ENCODE data around the gene ARCN1.
"Not testable (repeated sequence)": the region's sequence is repeated elsewhere in the genome, so short reads cannot be mapped to it uniquely, and the experiment has no call there.

ARCN1 gene

DNA sequence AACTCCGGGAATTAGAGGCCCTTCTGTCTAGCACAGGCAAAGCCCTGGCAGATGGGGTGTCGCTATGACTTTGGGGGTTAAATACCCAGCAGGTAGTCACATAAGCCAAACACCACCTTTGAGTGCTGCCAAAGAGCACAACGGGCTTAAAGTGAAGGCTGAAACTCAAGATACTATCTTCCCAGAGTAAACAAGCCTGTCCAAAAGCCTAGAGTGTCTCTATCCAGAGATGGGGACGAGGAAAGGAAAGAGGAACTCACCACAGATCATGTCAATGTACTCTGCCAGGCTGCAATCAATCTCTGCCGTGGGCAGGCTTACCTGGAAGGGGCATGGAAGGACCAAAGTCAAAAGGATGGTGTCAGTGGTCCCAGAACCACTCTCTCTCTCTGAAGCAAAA is 26.7 kb upstream of the ARCN1 start:
- DNase-seq = no peak

DNA sequence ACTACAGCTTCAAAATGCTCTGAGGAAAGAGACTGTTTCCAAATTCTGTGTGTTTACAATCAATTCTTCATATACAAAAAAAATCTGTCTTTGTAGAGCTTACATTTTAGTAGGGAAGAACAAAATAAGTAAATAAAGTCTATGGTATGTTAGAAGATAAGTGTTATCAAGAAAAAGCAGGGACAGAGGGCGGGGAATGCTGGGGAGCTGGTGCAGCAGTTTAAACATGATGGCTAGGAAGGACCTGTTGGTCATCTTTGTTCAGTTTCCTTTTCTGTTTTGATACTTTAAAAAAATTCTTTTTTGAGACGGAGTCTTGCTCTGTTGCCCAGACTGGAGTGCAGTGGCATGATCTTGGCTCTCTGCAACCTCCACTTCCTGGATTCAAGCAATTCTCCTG is 25.1 kb upstream of the ARCN1 start:
- DNase-seq = no peak

GRCh38 chr11:118552341-118552740 is 19.9 kb upstream of the ARCN1 start:
- DNase-seq = no peak

GRCh38 chr11:118560806-118561205 is 11.4 kb upstream of the ARCN1 start:
- no peak for DNase-seq

GRCh38 chr11:118565051-118565450 is 7.2 kb upstream of the ARCN1 start:
- no peak for DNase-seq

- DNase-seq = no peak
These were observed 2.5 kb upstream of the ARCN1 start for GRCh38 chr11:118569670-118570069.

GRCh38 chr11:118570787-118571186 is 1.4 kb upstream of the ARCN1 start:
- DNase-seq = no peak

- not testable (repeated sequence) for DNase-seq
These were observed 528 bp upstream of the ARCN1 start for GRCh38 chr11:118571701-118572060.

DNA sequence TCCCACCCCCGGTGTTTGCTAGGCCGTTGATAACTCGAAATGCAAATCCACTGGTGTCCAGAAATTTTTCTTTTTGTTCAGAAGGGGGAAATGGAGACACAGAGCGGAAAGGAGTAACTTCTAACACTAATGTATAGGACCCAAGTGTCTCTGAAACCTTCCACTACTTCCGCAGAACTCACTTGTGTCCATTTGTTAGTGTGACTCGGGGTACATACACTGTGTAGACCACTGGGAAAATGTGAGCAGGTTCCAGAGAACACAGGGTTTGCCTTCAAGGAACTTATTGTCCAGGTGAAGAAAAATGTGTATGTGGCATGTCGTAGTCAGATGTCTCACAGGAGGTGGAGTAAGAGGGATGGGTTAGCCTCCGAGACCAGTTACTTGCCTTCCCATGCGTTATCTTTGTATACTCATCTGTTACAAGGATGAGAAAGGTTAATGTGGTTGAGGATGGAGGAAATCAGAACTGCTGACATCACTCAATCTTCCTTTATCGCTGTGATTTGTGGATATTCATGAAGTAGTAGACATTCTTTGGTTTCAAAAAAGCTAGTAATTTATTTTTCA is 857 bp downstream of the ARCN1 start:
- DNase-seq = no peak

- DNase-seq = no peak
These were observed 2.4 kb downstream of the ARCN1 start for GRCh38 chr11:118574636-118575035.

DNA sequence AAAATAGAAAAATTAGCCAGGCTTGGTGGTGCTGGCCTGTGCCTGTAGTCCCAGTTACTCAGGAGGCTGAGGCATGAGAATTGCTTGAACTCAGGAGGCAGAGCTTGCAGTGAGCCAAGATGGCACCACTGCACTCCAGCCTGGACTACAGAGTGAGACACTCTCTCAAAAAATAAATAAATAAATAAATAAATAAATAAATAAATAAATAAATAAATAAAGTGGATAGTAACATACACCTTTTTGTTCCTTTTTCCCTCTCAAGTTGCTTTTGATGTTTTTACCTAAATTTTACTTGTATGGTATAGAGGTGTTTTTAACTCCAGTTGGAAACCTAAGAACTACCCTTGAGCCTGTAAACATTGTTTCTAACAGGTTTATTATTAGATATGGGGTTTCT is 5.8 kb downstream of the ARCN1 start:
- DNase-seq = not testable (repeated sequence)

DNA sequence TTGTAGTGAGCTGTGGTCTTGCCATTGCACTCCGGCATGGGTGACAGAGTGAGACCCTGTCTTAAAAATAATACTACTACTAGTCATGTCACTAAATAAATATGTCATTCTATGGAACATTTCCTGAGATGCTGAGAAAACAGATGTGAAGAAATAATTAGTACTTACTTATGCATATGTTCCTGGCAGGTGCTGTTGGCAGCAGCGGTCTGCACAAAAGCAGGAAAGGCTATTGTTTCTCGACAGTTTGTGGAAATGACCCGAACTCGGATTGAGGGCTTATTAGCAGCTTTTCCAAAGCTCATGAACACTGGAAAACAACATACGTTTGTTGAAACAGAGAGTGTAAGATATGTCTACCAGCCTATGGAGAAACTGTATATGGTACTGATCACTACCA is 8.8 kb downstream of the ARCN1 start:
- DNase-seq = no peak

DNA sequence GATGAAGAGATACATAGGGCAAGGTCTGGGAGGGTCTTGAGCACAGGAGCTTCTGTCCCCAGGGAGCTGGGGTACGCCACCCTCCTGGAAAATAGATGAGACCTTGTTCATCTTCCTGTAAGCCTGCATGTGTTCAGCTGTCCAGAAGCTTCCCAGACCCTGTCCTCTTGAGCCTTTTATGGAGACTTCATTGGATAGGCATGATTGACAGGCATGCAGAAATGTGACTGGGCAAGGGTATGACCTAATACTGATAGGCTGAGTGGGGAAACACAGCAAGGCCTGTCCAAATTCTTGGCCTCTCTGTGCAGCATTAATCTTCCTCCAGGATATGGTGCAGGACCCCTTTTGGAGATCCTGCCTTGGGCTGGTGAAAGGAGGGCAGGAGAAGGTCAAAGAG is 15.7 kb downstream of the ARCN1 start:
- DNase-seq = no peak

DNA sequence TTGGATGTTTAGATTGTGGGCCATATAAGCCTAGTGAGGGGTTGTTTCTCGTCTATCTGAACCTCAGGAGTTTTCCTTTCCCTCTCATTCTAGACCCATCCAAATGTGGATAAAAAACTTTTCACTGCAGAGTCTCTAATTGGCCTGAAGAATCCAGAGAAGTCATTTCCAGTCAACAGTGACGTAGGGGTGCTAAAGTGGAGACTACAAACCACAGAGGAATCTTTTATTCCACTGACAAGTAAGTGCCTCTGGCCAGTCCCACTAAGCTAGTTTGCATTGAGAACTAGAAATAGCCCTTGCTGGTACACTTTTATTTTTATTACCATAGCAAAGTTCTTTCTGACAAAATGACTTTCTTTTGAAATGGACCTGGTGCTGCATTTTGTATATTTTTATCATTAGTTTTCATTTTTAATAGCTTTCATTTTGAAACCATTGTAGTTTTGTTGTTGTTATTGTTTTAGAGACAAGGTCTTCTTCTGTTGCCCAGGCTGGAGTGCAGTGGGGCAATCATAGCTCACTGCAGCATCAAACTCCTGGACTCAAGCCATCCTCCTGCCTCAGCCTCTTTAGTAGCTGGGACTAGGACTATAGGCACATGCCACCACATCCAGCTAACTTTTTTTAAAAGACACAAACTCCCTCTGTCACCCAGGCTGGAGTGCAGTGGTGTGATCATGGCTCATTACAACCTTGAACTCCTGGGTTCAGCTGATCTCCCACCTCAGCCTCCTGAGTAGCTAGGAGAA is 20.6 kb downstream of the ARCN1 start:
- no peak for DNase-seq

GRCh38 chr11:118594984-118595383 is 22.8 kb downstream of the ARCN1 start:
- DNase-seq = not testable (repeated sequence)

DNA sequence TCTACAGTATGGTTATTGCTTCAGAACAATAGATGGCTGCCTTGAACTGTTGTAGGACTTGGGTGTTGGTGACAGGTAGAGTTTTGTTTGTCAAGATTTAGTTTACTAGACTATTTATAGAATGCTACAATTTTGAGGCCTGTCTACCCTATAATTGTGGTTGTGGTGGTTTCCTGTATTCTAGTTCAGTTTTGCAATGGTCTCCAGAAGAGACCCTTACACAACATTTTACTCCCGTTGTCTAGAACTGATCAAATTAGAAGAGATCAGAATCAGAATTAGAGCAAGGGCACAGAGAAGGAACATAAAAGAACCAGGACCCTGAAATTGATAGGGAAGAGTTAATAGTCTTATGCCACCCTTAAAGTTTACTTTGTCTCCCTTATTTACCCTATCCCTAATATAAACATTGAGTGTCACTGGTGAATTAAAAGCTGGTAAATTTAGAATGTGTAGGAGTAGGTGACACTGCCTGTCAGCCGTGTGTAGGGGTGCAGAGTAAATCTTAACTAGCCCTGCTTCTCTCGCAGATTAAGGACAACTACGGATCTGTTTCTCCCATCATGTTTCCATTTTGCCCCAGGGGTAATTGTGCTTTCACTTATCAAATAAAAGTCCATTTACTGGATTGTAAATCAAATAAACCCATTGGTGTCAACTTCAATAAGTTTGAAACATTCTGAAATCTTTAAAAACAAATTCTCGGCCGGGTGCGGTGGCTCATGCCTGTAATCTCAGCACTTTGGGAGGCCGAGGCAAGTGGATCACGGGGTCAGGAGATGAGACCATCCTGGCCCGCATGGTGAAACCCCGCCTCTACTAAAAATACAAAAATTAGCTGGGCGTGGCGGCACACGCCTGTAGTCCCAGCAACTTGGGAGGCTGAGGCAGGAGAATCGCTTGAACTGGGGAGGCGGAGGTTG is 24.3 kb downstream of the ARCN1 start:
- DNase-seq = no peak

DNA sequence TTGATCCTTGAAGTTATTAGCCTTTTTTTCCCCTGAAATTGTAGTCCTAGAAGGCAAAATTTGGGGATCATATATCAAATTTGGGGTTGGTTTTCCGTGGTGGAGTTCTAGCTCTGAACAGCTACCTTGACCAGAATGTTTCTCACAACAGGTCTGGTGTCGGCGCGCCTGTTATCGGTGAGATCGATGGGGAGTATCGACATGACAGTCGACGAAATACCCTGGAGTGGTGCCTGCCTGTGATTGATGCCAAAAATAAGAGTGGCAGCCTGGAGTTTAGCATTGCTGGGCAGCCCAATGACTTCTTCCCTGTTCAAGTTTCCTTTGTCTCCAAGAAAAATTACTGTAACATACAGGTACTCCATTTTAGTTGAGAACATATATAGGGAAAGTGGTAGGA is 25.3 kb downstream of the ARCN1 start:
- DNase-seq = no peak

DNA sequence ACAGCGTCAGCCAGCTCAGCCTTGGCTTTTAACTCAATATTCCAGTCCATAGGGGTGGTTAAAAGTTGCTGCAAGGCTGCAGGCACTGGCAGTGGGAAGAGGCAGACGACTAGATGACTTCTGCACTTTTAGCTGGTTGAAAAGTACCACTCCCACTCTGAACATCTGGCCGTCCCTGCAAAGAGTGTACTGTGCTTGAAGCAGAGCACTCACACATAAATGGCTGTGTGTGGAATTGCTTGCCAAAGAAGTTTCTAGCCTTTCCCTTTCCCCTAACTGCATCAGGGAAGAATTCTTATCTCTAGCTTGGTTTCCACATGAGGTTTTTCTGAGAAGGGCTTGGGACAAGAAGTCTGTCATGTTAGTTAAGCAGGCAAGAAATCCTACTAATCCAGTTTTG is 30.1 kb downstream of the ARCN1 start:
- DNase-seq = no peak

DNA sequence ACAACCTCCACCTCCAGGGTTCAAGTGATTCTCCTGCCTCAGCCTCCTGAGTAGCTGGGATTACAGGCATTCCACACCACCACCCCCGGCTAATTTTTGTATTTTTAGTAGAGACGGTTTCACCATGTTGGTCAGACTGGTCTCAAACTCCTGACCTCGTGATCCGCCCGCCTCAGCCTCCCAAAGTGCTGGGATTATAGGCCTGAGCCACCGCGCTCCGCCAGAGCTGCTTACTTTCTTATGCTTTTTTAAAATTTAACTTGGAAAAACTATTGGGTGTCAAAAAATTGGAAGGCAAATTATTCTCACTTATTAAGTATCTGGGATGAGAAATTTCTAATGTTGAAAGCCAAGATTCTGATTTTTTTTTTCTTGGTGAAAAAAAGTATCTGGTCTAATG is 31.5 kb downstream of the ARCN1 start:
- not testable (repeated sequence) for DNase-seq

GRCh38 chr11:118604566-118604965 is 32.4 kb downstream of the ARCN1 start:
- DNase-seq = no peak

GRCh38 chr11:118605116-118605867 is 33.1 kb downstream of the ARCN1 start:
- DNase-seq = no peak

DNA sequence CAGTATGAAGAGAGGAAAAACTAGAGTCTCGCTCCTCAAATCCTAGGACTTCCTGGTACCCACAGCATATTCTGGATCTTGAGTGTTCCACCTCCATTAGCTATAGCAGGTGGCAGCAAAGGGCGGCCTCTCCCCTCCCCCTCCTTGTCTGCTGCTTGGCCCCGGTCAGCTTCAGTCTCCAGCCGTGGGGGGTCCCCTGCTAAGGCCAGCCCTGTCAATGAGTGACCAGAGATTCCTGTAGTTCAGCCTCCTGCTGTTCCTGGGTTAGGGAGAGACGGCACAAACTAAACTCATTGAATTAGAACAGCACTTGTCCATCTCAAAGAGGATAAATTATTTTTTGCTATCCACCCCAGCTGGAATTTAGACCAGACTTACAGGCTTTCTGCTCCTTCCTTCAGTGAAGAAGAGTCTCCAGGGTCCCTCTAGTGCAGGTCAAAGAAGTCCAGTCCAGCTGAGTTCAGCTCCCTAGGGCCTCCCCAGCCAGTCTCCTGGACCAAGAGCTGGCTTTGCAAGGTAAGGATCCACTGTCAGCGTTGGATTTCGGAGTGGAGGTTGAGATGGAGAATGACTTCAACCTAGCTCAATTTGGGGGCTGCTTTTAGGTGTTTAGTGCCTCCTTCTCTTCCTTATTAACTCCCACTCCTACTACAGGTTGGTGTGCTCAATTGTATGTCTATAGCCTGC is 34.1 kb downstream of the ARCN1 start:
- no peak for DNase-seq

GRCh38 chr11:118606844-118607228 is 34.6 kb downstream of the ARCN1 start:
- no peak for DNase-seq

Data from stimulated activated CD4-positive, alpha-beta T cell treated with anti-CD3 and anti-CD28 coated beads, Interleukin-12 subunit alpha, Interleukin-12 subunit beta, amount 100 ng/mL, for 4 hours (primary cell).